ENCODE measurements around the gene HLA-G. TPM values are rescaled to one million over a fixed set of nuclear protein-coding genes. Genes with fewer than 3 reads are reported as not detected.
A peak's percentile ranks its signal among the peaks of the same experiment; 100 is the strongest.

Gene HLA-G
- total RNA-seq, 1 donor from 2014 or later = not detected

DNA sequence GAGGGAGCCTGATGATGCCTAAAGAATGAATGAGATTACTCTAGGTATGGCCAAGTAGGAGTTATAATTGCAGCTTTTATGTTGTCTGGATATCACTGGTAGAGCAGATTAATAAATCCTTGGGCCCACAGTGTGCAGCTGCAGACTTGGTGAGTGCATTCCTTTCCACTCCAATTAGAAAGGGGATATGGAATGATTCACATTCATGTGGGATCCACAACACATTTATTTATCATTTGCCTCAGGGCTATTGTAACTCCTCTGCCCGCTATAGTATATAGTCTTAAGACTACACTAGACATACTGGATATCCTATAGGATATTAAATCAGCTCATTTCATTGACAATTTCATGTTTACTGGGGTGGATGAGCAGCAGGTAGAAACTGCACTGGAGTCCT, 11.6 kb upstream of the HLA-G start:
- no peak for DNase-seq (ENCODE audit: low spot score)

DNA sequence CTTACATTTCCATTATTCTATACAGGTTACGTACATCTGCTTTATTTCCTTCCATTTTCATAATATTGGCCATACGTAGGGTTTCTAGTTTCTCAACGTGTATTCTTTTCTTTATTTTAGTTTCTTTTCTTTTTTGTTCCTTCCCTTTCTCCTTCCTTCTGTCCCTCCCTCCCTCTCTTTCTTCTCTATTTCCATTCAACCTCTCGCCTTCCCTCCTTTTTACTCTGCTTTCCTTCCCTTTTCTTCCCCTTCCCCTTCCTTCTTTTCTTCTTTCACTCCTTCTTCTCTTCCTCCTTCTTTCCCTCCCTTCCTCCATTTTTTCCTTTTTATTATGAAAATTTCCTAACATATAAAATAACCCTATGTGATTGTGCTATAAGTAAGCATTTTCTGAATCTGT, 8.7 kb upstream of the HLA-G start:
- DNase-seq (ENCODE audit: low spot score) = no peak

DNA sequence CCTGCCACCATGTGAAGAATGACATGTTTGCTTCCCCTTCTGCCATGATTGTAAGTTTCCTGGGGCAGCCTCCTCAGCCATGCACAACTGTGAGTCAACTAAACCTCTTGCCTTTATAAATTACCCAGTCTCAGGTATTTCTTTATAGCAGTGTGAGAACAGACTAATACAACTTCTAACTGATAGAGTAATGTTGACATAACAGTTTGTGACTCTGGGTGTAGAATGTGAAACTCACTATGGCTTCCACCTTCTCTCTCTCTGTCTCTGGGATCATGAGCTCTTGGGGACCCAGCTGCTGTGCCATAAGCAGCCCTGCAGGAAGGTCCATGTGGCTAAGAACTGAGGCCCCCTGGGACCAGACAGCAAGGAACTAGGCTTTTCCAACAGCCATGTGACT, 3.5 kb upstream of the HLA-G start:
- no peak for DNase-seq (ENCODE audit: low spot score)

GRCh38 chr6:29825848-29826247, 1.8 kb upstream of the HLA-G start:
- DNase-seq (ENCODE audit: low spot score) = no peak

DNA sequence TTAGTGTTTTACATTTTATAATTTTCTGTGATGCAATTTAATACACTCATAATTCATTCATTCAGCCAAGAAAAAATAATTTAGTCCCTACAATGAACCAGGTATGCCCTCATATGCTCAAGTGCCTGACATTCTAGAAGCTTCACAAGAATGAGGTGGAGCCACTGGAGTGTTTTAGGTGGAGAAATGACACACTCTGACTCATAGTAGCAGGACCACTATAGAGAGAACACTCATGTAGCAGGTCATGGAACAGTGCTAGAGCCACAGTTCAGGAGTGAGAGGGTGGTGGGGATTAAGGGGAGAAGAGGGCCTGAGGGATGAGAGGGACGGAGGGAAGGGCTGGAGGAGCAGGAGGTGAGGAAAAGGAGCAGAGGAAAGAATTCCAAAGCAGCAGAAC, 1.4 kb upstream of the HLA-G start:
- no peak for DNase-seq (ENCODE audit: low spot score)

DNA sequence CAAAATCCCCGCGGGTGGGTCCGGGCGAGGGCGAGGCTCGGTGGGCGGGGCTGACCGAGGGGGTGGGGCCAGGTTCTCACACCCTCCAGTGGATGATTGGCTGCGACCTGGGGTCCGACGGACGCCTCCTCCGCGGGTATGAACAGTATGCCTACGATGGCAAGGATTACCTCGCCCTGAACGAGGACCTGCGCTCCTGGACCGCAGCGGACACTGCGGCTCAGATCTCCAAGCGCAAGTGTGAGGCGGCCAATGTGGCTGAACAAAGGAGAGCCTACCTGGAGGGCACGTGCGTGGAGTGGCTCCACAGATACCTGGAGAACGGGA, 809 bp downstream of the HLA-G start:
- no peak for DNase-seq (ENCODE audit: low spot score)

GRCh38 chr6:29829766-29830165, 2.1 kb downstream of the HLA-G start:
- no peak for DNase-seq (ENCODE audit: low spot score)

DNA sequence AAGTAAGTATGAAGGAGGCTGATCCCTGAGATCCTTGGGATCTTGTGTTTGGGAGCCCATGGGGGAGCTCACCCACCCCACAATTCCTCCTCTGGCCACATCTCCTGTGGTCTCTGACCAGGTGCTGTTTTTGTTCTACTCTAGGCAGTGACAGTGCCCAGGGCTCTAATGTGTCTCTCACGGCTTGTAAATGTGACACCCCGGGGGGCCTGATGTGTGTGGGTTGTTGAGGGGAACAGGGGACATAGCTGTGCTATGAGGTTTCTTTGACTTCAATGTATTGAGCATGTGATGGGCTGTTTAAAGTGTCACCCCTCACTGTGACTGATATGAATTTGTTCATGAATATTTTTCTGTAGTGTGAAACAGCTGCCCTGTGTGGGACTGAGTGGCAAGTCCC, 2.8 kb downstream of the HLA-G start:
- no peak for DNase-seq (ENCODE audit: low spot score)

DNA sequence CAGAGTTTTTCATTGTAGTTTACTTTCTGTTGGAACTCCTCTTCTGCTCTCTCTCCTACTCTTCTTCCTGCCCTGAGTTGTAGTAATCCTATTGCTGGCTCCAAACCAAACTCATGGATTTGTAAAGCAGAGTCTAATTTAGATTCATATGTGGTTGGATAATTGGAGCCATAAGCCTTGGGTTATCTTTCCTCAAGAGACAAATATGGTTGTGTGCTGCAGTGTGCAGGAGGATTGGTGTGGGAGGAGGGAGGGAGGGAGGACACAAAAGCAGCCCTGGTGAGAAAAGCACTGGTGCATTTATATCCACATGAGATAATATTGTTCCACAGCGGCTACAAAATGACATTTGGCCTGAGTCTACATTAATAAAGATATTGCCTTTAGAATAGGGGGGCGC, 4.2 kb downstream of the HLA-G start:
- no peak for DNase-seq (ENCODE audit: low spot score)

DNA sequence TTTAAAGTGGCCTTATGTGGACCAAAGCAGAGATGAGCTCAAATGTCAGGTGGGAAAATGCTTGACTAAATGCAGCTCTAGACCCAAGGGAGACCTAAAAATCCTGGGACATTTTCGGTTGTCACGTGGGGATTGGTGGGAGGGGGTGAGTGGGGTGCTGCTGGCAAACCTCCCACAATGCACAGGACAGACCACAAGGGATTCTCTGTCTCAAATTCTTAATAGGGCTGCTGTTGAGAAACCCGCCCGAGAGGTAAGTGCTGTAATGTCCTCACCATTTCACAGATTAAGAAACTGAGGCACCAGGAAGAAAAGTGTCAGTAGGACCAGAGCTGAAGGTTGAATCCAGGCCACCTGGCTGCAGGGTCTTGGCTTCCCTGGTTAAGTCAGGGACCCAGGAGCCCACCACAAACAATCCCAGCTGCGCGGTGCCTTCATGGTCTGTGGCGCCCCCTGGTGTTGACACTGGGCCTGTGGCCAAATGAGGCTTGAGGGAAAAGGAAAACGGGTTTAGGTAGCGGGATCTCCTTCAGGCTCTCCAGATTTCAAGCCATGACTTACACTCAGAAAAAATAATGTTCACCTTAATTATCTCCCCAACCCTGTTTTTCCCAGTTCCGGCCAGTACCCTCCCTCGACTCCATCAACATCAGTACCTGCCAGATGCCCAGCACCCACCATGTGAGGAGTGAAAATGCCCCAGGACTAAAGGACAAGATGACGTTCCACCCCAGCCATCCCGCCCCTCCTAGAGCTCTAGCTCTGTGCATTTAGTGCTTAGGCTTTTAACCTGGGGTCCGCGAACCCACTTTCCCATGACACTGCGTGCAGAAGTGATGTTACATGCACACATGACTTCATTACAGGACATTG, 7.2 kb downstream of the HLA-G start:
- DNase-seq (ENCODE audit: low spot score) = no peak

GRCh38 chr6:29839917-29840316, 12.3 kb downstream of the HLA-G start:
- no peak for DNase-seq (ENCODE audit: low spot score)

GRCh38 chr6:29841030-29841429, 13.4 kb downstream of the HLA-G start:
- no peak for DNase-seq (ENCODE audit: low spot score)

- no peak for DNase-seq (ENCODE audit: low spot score)
Observed at GRCh38 chr6:29845405-29846006, 17.9 kb downstream of the HLA-G start.

DNA sequence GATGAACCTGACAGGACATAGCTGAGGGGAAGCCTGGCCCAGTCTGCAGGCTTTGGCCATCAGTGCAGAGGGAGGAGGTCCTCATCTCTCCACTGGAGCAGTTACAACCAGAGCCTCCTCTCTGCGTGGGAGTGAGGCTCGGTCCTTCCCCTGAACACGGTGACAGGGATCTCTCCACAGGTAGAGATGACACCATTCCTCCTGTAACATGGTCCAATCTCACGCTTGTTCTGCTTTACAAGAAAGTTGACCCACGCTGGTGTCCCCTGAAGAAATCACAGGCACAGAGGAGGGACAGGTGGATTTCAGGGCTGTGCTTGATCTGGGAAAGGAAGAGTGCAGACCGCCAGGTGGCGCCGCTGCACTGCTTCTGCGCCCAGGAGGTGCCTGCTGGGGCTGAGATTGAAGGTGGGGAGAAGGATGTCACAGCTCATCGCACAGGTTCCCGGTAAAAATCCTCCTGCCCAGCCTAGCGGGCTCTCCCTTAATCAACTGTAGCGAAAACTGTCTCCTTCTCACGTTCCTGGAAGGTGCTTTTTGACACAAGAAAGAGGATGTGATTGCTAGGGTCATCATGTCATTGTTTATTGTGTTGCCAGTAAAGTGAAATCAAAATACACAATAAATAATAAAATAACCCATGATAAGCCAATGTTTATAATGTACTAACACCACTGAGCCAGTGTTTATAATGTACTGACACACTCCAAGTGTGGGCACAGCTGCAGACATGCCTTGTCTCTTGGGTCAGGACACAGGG, 20.4 kb downstream of the HLA-G start:
- peak; percentile 47 for DNase-seq (ENCODE audit: low spot score)

DNA sequence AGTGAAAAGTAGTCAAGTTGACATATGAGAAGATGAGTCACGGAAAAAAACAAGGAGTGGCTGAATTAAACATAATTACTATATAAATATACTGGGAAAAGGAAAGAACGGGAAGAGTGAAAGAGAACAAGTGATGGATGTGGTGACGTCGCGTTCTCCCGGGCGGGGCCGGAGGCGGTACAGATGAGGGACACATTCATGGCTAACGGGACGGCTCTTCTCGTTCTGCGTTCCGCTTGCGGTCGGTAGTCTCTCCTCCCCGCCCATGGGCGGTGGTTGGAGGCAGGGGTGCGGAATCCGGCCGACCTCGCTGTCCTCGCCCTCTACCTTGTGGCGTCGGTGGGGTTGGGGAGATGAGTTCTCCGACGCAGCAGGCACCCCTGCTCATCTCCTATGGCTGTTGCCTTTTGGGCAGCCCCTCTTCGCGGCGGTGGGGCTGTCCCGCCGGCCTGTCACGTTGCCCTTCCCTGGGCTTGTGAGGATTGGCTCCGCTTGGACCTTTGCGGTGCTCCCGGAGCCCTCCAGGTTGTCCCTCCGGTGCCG, 22.5 kb downstream of the HLA-G start:
- DNase-seq (ENCODE audit: low spot score) = no peak

DNA sequence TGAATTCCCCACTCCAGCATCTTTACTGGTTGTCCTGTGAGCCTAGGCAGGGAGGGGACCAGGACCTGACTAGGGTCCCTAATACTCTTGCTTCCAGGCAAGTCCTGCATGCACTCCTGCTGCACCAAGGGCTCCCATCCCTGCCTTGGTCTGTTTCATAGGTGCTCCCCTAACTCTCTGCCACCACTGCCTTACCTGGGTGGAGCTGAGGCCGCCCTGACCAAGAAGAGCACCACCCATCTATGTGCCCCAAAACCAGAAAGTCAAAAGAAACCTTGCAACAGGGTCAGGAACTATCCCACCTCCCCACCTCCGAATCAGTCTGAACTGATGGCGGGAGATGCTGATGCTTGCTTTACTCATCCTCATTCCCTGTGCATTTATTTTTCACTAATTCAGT, 23.6 kb downstream of the HLA-G start:
- no peak for DNase-seq (ENCODE audit: low spot score)

- DNase-seq (ENCODE audit: low spot score) = no peak
Observed at GRCh38 chr6:29853245-29853644, 25.6 kb downstream of the HLA-G start.

GRCh38 chr6:29858006-29858405, 30.4 kb downstream of the HLA-G start:
- DNase-seq (ENCODE audit: low spot score) = no peak

GRCh38 chr6:29861521-29862255, 34.1 kb downstream of the HLA-G start:
- DNase-seq (ENCODE audit: low spot score) = no peak

DNA sequence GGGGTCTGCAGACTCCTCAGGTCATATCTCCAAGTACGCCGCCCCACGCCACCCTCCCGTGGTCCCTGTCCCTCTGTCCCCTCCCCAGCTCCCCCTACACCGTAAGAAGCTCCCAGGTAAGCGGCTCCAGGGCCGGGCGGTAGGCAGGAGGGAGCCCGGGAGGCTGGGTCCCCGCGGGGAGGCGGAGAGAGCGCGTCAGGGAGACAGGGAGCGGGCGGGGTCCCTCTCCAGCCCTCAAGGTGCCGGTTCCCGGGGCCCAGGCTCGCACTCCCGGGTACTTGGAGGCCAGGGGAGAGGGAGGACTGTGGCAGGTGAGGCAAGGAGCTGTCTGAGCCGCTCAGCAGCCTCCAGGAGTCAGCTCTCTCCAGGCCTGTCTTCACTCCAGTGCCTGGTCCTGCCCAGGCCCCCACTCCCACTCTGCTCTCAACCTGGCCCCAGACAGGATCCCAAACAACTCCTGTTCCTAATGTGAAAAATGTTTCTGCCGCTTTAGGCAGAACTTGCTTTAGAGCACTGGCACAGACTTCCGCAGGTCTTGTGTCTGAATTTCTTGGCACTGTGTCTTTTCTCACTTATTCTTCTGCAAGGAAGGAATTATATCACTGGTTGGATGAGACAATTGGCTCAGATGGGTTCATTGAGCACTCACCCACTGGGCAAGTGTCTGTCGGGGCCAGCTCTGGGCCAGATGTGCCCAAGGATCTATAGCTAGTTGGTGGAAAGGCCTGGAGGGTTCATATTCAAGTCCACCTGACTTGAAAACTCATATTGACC, 36.6 kb downstream of the HLA-G start:
- no peak for DNase-seq (ENCODE audit: low spot score)

DNA sequence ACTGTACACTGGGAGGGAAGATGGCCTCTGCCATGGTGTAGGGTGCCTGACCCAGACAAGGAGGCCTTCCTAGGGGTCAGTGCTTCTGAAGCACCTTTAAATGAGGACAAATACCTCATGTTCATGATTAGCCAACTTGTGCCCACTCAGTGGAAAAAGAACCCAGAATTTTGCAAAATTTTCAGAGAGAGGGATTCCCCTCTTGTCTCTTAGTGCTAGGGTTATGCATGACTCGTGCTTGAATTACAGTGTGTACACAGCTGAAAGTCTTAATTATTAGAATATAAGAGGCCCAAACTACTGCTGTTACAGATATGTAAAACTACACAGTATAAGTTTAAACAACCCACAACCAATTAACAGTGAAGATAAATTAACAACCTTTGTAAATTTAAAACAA, 38.0 kb downstream of the HLA-G start:
- DNase-seq (ENCODE audit: low spot score) = no peak

Measured in umbilical cord (tissue), 2 donors.